ENCODE data around the gene CD109. TPM values are rescaled to one million over a fixed set of nuclear protein-coding genes. Genes with fewer than 3 reads are reported as not detected.
"Not testable (repeated sequence)": the region's sequence is repeated elsewhere in the genome, so short reads cannot be mapped to it uniquely, and the experiment has no call there.

The CD109 gene
- total and polyA plus RNA-seq, 10 of the 15 experiments (the other 5 are each of a cell fraction or from before 2014, with no cell fraction given) = 0.27 to 4.4 (median 2.1) TPM

DNA sequence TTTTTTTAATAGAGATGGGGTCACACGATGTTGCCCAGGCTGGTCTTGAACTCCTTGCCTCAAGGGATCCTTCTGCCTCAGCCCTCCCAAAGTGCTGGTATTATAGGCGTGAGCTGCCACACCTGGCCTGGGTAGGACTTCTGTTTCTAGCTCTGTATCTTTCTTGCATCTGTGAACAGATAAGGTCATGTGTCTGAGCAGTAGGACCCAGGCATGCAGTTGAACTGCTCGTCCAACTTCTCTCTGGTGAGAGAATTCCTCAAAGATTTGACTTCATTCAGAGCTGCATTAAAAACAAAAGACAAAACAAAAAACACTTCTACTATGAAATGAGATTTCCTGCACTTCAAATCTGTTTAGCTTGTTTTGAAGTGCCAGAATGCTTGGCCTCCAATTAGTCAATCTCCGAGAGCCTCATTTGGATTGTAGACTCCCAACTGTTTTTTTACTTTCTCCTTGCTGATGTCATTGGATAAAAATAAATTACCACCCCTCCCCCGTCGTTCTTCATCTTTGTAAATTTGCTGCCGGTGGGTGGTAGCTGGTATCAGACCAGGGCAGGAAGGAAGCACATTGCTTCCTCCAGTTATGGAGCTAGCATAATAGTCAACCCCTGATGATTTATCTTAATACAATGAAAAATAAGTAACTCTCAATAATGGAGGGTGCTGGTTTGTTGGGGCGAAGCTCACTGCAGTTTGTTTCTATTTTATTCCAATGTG, 17.6 kb downstream of the CD109 start:
- Histone ChIP-seq H3K9ac (ENCODE audit: control insufficient read depth, insufficient read depth, low read length) (no peak overlapping the region), H3K4me1 (ENCODE audit: control insufficient read depth, insufficient read depth, low read length) (no peaks in the 10 kb centered on the region), H3K36me3 (ENCODE audit: control insufficient read depth in 2 of 2, insufficient read depth in 2 of 2, low read length in 1 of 2) (no peaks in the 10 kb centered on the region), H3K9me3 (replicated peaks; ENCODE audit: control insufficient read depth, insufficient read depth, low read length) (no peaks in the 10 kb centered on the region), H2AFZ (ENCODE audit: control insufficient read depth, low read depth, low read length) (peak overlapping the region; percentile 6), H4K20me1 (ENCODE audit: control insufficient read depth, insufficient read depth) (no peaks in the 10 kb centered on the region), H3K27me3 (replicated peaks in 1 of 2; ENCODE audit: control insufficient read depth in 2 of 2, insufficient read depth in 2 of 2, low read length in 1 of 2) (no peaks in the 10 kb centered on the region), H3K4me3 (no peak overlapping the region), H3K4me2 (ENCODE audit: control insufficient read depth, insufficient read depth) (no peak overlapping the region), H3K79me2 (ENCODE audit: control insufficient read depth, insufficient read depth, low read length) (no peaks in the 10 kb centered on the region), H3K27ac (ENCODE audit: control insufficient read depth, insufficient read depth) (no peak overlapping the region)
- no TSS peak for BruUV-seq (replicated peaks)
- FAIRE-seq (no peak), ATAC-seq (no peak), DNase-seq (ENCODE audit: low read depth, low spot score) (no peak)
- ChIA-PET POLR2A (interaction anchor here (0.6 kb wide), 2 partner anchors 464 to 1585 kb away, joined by 4 to 7 read pairs; no protein-coding TSS in a partner anchor), RAD21 (ENCODE audit: unreplicated experiment) (interaction anchor here (1.9 kb wide), 1 partner anchor 20 kb away, joined by 5 read pairs; no protein-coding TSS in a partner anchor), CTCF (interaction anchor here (1.0 to 3.5 kb wide), 2 partner anchors 19 to 28 kb away, joined by 4 to 24 read pairs; no protein-coding TSS in a partner anchor), SMC1A (ENCODE audit: uncharacterized antibody, unreplicated experiment) (interaction anchor here (0.9 to 1.8 kb wide), 5 partner anchors 9 to 1497 kb away, joined by 3 to 6 read pairs (median 4); no protein-coding TSS in a partner anchor)
- intact Hi-C loops (cut with micrococcal nuclease; ENCODE audit: unreplicated experiment) = no loop called here
- 20% methylated on average over 8 of the region's 8 CpGs for WGBS (ENCODE audit: insufficient coverage, insufficient replicate concordance, low lambda C conversion rate, missing lambda C conversion rate)
- TF ChIP-seq LARP7 (IDR thresholded peaks at IDR 0.05) = no peak
- TF ChIP-seq, protein P1, sequence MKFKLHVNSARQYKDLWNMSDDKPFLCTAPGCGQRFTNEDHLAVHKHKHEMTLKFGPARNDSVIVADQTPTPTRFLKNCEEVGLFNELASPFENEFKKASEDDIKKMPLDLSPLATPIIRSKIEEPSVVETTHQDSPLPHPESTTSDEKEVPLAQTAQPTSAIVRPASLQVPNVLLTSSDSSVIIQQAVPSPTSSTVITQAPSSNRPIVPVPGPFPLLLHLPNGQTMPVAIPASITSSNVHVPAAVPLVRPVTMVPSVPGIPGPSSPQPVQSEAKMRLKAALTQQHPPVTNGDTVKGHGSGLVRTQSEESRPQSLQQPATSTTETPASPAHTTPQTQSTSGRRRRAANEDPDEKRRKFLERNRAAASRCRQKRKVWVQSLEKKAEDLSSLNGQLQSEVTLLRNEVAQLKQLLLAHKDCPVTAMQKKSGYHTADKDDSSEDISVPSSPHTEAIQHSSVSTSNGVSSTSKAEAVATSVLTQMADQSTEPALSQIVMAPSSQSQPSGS (IDR thresholded peaks at IDR 0.05; ENCODE audit: low read length) = 0 out of 2 replicates have a peak, but pooled peaks have one; percentile 17
- in situ Hi-C loops (cut with MboI) = no loop called here

DNA sequence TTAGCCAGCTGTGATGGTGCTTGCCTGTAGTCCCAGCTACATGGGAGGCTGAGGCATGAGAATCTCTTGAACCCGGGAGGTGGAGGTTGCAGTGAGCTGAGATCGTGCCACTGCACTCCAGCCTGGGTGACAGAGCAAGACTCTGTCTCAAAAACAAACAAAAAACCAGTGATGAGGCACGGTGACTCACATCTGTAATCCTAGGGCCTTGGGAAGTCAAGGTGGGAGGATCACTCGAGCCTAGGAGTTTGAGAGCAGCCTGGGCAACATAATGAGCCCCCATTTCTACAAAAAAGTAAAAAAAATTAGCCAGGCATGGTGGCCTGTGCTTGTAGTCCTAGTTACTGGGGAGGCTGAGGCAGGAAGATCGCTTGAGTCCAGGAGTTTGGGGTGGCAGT, 19.1 kb downstream of the CD109 start:
- POLR2A ChIA-PET; H3K4me1 ChIP-seq (ENCODE audit: control insufficient read depth, insufficient read depth, low read length); FAIRE-seq; RAD21 ChIA-PET (ENCODE audit: unreplicated experiment); H4K20me1 ChIP-seq (ENCODE audit: control insufficient read depth, insufficient read depth); ATAC-seq; H3K9ac ChIP-seq (ENCODE audit: control insufficient read depth, insufficient read depth, low read length); H2AFZ ChIP-seq (ENCODE audit: control insufficient read depth, low read depth, low read length); H3K4me3 ChIP-seq; H3K9me3 ChIP-seq (replicated peaks; ENCODE audit: control insufficient read depth, insufficient read depth, low read length); intact Hi-C loops (cut with micrococcal nuclease; ENCODE audit: unreplicated experiment); H3K27me3 ChIP-seq (replicated peaks in 1 of 2; ENCODE audit: control insufficient read depth in 2 of 2, insufficient read depth in 2 of 2, low read length in 1 of 2); H3K4me2 ChIP-seq (ENCODE audit: control insufficient read depth, insufficient read depth); in situ Hi-C loops (cut with MboI); H3K79me2 ChIP-seq (ENCODE audit: control insufficient read depth, insufficient read depth, low read length); H3K27ac ChIP-seq (ENCODE audit: control insufficient read depth, insufficient read depth); DNase-seq (ENCODE audit: low read depth, low spot score); BruUV-seq (replicated peaks); H3K36me3 ChIP-seq (ENCODE audit: control insufficient read depth in 2 of 2, insufficient read depth in 2 of 2, low read length in 1 of 2): not testable (repeated sequence)
- CTCF ChIA-PET = interaction anchor here (3.5 kb wide), 1 partner anchor 18 kb away, joined by 24 read pairs; no protein-coding TSS in a partner anchor
- SMC1A ChIA-PET (ENCODE audit: uncharacterized antibody, unreplicated experiment) = interaction anchor here (1.2 kb wide), 2 partner anchors 14 to 18 kb away, joined by 3 read pairs; no protein-coding TSS in a partner anchor
- 43% methylated on average over 5 of the region's 5 CpGs for WGBS (ENCODE audit: insufficient coverage, insufficient replicate concordance, low lambda C conversion rate, missing lambda C conversion rate)
